Measurements from ENCODE around the gene CSGALNACT2.
"Not testable (repeated sequence)": the region's sequence is repeated elsewhere in the genome, so short reads cannot be mapped to it uniquely, and the experiment has no call there.

Gene CSGALNACT2

GRCh38 chr10:43219848-43220247 is 81.6 kb downstream of the CSGALNACT2 start:
- no peak overlapping the region for H3K4me3 Mint-ChIP-seq
- no peaks in the 10 kb centered on the region for H3K9me3 Mint-ChIP-seq
- peaks cover 8% of the 10 kb centered on the region for H3K4me1 Mint-ChIP-seq (ENCODE audit: low read depth)
- no peaks in the 10 kb centered on the region for H3K27me3 Mint-ChIP-seq
- H3K27ac Mint-ChIP-seq = no peak overlapping the region
- DNase-seq = no peak
- H3K36me3 Mint-ChIP-seq (ENCODE audit: low read depth) = no peaks in the 10 kb centered on the region

GRCh38 chr10:43220251-43220650 is 82.0 kb downstream of the CSGALNACT2 start:
- not testable (repeated sequence) for H3K4me3 Mint-ChIP-seq; H3K9me3 Mint-ChIP-seq; DNase-seq; H3K36me3 Mint-ChIP-seq (ENCODE audit: low read depth); H3K27me3 Mint-ChIP-seq; H3K27ac Mint-ChIP-seq
- peaks cover 12% of the 10 kb centered on the region for H3K4me1 Mint-ChIP-seq (ENCODE audit: low read depth)

GRCh38 chr10:43220657-43221418 is 82.6 kb downstream of the CSGALNACT2 start:
- Mint-ChIP-seq H3K36me3 (ENCODE audit: low read depth) (no peaks in the 10 kb centered on the region), H3K27me3 (no peaks in the 10 kb centered on the region), H3K27ac (no peak overlapping the region), H3K9me3 (no peaks in the 10 kb centered on the region), H3K4me3 (no peak overlapping the region), H3K4me1 (ENCODE audit: low read depth) (peaks cover 18% of the 10 kb centered on the region)
- no peak for DNase-seq

DNA sequence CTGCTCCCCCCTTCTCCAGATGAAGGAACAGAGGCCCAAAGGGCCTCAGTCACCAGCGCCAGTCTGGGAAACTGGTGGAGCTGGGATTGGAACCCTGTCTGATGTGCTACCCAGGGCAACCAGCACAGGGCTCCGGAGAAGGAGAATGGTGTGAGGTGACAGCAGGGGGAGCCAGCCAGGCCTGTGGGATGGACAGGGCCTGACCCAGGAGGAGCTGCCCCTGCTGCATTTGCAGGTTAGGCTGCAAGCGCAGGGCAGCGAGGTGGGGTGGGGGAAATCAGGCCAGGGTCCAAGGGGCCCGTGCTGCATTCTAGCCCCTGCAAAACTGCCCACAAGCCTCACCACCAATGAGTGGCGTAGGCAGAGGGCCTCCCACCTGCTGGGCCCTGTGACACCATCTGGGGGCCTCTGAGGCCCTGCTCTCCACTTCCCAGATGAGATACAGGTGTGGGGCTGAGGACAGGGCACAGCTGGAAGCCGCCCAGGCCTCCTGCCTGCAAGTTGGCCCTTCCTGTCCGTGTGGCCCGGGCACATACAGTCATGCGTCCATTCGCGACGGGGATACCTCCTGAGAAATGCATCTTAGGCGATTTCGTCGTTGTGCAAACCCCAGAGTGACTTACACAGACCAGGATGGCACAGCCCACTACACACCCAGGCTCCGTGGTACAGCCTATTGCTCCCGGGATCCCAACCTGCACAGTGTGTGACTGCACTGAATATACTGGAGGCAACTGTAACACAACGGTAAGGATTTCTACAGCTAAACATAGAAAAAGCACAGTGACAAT is 83.4 kb downstream of the CSGALNACT2 start:
- Mint-ChIP-seq H3K4me1 (ENCODE audit: low read depth) (peaks cover 25% of the 10 kb centered on the region), H3K9me3 (no peaks in the 10 kb centered on the region), H3K27ac (no peak overlapping the region), H3K4me3 (no peak overlapping the region), H3K27me3 (no peaks in the 10 kb centered on the region), H3K36me3 (ENCODE audit: low read depth) (no peaks in the 10 kb centered on the region)
- DNase-seq = peak; percentile 28

DNA sequence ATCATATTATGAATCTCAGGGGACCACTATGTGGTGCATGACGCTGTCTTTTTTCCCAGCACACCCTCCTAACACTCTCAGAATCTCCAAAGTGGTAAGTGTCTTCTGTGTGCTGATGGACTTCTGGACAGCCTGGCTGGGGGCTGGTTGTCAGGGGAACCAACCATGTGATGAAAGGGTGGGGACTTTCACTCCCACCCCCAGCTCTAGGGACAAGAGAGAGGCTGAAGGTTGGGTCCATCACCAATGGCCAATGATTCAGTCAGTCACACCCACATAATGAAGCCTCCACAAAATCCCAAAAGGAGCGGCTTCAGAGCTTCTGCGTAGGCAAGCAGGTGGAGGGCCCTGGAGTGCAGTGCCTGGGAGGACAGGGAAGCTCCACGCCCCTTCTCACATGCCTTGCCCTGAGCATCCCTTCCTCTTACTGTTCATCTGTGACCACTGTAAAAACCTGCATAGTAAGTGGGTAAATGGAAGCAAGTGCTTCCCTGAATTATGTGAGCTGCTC is 84.0 kb downstream of the CSGALNACT2 start:
- H3K4me3 Mint-ChIP-seq = no peak overlapping the region
- H3K4me1 Mint-ChIP-seq (ENCODE audit: low read depth) = peaks cover 30% of the 10 kb centered on the region
- no peaks in the 10 kb centered on the region for H3K36me3 Mint-ChIP-seq (ENCODE audit: low read depth)
- H3K27me3 Mint-ChIP-seq = no peaks in the 10 kb centered on the region
- no peak overlapping the region for H3K27ac Mint-ChIP-seq
- H3K9me3 Mint-ChIP-seq = no peaks in the 10 kb centered on the region
- DNase-seq = no peak

GRCh38 chr10:43223056-43223455 is 84.8 kb downstream of the CSGALNACT2 start:
- Mint-ChIP-seq H3K4me1 (ENCODE audit: low read depth) (peaks cover 30% of the 10 kb centered on the region), H3K36me3 (ENCODE audit: low read depth) (no peaks in the 10 kb centered on the region), H3K27me3 (peaks cover 6% of the 10 kb centered on the region), H3K9me3 (no peaks in the 10 kb centered on the region), H3K4me3 (no peak overlapping the region), H3K27ac (no peak overlapping the region)
- DNase-seq = no peak

- peaks cover 39% of the 10 kb centered on the region for H3K4me1 Mint-ChIP-seq (ENCODE audit: low read depth)
- no peak overlapping the region for H3K4me3 Mint-ChIP-seq
Observed at GRCh38 chr10:43224321-43224720, 86.1 kb downstream of the CSGALNACT2 start.

DNA sequence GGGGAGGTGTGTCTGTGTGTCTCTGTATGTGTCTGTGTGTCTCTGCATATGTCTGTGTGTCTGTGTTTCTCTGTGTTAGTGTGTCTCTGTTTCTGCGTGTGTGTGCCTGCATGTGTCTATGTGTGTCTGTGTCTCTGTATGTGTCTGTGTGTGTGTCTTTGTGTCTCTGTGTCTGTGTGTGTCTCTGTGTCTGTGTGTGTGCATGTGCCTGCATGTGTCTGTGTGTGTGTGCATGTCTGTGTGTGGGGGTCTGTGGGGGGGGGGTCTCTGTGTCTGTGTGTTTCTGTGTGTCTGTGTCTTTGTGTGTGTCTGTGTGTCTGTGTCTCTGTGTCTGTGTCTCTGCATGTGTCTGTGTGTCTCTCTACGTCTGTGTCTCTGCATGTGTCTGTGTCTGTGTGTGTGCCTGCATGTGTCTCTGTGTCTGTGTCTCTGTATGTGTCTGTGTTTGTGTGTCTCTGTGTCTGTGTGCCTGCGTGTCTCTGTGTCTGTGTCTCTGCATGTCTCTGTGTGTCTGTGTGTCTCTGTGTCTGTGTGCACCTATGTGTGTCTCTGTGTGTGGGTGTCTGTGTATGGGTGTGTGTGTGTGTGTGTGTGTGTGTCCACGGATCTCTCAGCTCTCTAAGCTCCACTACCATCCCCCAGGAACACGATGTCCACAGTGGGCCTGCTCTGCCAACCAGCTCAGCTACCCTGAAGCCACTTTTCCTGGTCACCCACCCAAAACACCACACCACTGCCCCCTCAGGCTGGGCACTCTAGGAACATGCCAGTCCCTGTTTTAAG is 87.0 kb downstream of the CSGALNACT2 start:
- peak overlapping the region; percentile 38 for H3K27ac Mint-ChIP-seq
- peaks cover 39% of the 10 kb centered on the region for H3K4me1 Mint-ChIP-seq (ENCODE audit: low read depth)
- no peaks in the 10 kb centered on the region for H3K9me3 Mint-ChIP-seq
- H3K36me3 Mint-ChIP-seq (ENCODE audit: low read depth) = no peaks in the 10 kb centered on the region
- no peak overlapping the region for H3K4me3 Mint-ChIP-seq
- DNase-seq = no peak
- peaks cover 21% of the 10 kb centered on the region for H3K27me3 Mint-ChIP-seq

More at GRCh38 chr10:43224321-43224720, 86.1 kb downstream of the CSGALNACT2 start:
- DNase-seq = no peak
- H3K27ac Mint-ChIP-seq = no peak overlapping the region
- peaks cover 18% of the 10 kb centered on the region for H3K27me3 Mint-ChIP-seq
- no peaks in the 10 kb centered on the region for H3K36me3 Mint-ChIP-seq (ENCODE audit: low read depth)
- no peaks in the 10 kb centered on the region for H3K9me3 Mint-ChIP-seq

DNA sequence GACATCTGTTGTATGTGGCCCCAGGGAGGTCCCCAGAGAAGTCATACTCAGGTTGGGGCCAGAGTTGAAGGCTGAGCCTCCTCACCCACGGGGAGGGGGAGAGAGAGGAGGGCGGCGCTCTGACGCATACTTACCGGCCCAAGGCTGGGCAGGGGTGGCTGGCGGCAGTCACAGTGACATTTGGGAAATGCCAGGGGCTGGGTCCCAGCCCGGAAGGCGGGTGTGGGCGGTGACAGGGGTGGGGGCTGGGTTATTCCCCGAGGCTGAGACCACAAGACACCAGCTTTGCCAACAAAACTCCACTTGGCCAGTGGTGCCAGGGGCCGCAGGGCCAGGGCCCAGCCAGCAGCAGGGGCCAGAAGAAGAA is 87.5 kb downstream of the CSGALNACT2 start:
- peaks cover 40% of the 10 kb centered on the region for H3K4me1 Mint-ChIP-seq (ENCODE audit: low read depth)
- H3K27me3 Mint-ChIP-seq = peaks cover 24% of the 10 kb centered on the region
- H3K36me3 Mint-ChIP-seq (ENCODE audit: low read depth) = no peaks in the 10 kb centered on the region
- H3K4me3 Mint-ChIP-seq = no peak overlapping the region
- H3K9me3 Mint-ChIP-seq = no peaks in the 10 kb centered on the region
- peak overlapping the region; percentile 38 for H3K27ac Mint-ChIP-seq
- DNase-seq = peak; percentile 60

DNA sequence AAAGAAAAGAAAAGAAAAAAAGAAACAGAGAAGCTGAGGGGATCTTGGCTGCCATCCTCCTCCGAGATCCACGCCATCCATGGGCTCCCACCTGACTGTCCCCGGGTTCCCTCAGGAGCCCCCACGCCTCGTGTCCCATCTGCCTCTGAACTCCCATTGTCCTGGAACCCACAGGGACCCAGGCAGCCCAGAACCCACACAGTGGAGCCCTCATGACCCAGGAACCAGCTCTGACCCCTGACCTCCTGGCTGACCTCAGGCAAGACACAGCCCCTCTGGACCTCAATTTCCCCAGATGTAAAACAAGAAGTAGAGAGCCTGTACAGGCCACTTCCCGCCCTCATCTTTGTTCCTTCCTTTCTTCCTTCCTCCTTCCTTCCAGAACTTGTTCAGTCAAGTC is 88.2 kb downstream of the CSGALNACT2 start:
- peak; percentile 18 for DNase-seq
- H3K9me3 Mint-ChIP-seq = no peaks in the 10 kb centered on the region
- no peak overlapping the region for H3K4me3 Mint-ChIP-seq
- H3K36me3 Mint-ChIP-seq (ENCODE audit: low read depth) = no peaks in the 10 kb centered on the region
- peaks cover 26% of the 10 kb centered on the region for H3K27me3 Mint-ChIP-seq
- H3K27ac Mint-ChIP-seq = peak overlapping the region; percentile 39
- peaks cover 41% of the 10 kb centered on the region for H3K4me1 Mint-ChIP-seq (ENCODE audit: low read depth)

- DNase-seq = peak; percentile 27
- H3K27ac Mint-ChIP-seq = no peak overlapping the region
Observed at GRCh38 chr10:43226851-43227845, 88.9 kb downstream of the CSGALNACT2 start.

GRCh38 chr10:43227911-43228782 is 89.9 kb downstream of the CSGALNACT2 start:
- Mint-ChIP-seq H3K36me3 (ENCODE audit: low read depth) (no peaks in the 10 kb centered on the region), H3K27me3 (peaks cover 26% of the 10 kb centered on the region), H3K27ac (no peak overlapping the region), H3K9me3 (no peaks in the 10 kb centered on the region), H3K4me3 (peak overlapping the region; percentile 70), H3K4me1 (ENCODE audit: low read depth) (peaks cover 44% of the 10 kb centered on the region)
- DNase-seq = no peak

More at GRCh38 chr10:43226851-43227845, 88.9 kb downstream of the CSGALNACT2 start:
- peaks cover 44% of the 10 kb centered on the region for H3K4me1 Mint-ChIP-seq (ENCODE audit: low read depth)
- no peaks in the 10 kb centered on the region for H3K9me3 Mint-ChIP-seq
- peaks cover 26% of the 10 kb centered on the region for H3K27me3 Mint-ChIP-seq
- no peaks in the 10 kb centered on the region for H3K36me3 Mint-ChIP-seq (ENCODE audit: low read depth)
- no peak overlapping the region for H3K4me3 Mint-ChIP-seq

DNA sequence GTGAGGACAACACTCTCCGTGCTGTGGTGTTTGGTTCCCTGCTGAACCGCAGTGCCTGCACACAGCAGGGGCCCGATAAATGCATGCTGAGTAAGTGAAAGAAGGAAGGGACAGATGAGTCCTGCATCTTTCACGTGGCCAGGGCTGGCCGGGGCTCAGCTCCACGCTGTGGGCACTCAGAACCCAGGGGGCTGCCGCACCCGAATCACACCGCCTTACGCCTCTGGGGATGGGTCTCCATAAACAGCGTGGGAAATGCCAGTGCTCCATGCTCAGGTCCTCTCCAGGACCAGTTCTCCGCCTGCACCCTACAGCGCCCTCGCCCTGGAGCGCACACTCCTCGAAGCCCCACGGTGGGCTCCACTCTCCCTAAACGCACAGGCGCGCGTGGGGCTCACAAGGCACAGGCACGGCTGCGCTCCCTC is 90.5 kb downstream of the CSGALNACT2 start:
- peak; percentile 49 for DNase-seq
- Mint-ChIP-seq H3K9me3 (no peaks in the 10 kb centered on the region), H3K4me1 (ENCODE audit: low read depth) (peaks cover 44% of the 10 kb centered on the region), H3K4me3 (peak overlapping the region; percentile 70), H3K36me3 (ENCODE audit: low read depth) (no peaks in the 10 kb centered on the region), H3K27ac (no peak overlapping the region), H3K27me3 (peaks cover 26% of the 10 kb centered on the region)
